Stimulated activated CD8-positive, alpha-beta memory T cell treated with anti-CD3 and anti-CD28 coated beads, Interleukin-2, amount 100 ng/mL, for 1 hour (primary cell): ENCODE measurements around the gene SNORC.

Source experiments
- DNase-seq, 2 donors: peaks; one replicate each; pipeline ENCODE4 v3.0.0-alpha.2; 2020; ENCODE audit warnings: low read depth in 2 of 2

The SNORC gene

GRCh38 chr2:232926431-232926939 lies 56.4 kb downstream of the SNORC start:
- no peak for DNase-seq

GRCh38 chr2:232927032-232927792 lies 57.1 kb downstream of the SNORC start:
- DNase-seq: no peak

- DNase-seq: no peak
Measured at GRCh38 chr2:232927793-232928550, 57.9 kb downstream of the SNORC start.
